ENCODE measurements around the gene WNT1.
A peak's percentile ranks its signal among the peaks of the same experiment; 100 is the strongest.

The WNT1 gene

GRCh38 chr12:49010092-49010668, 32.1 kb downstream of the WNT1 start:
- no peak for DNase-seq

DNA sequence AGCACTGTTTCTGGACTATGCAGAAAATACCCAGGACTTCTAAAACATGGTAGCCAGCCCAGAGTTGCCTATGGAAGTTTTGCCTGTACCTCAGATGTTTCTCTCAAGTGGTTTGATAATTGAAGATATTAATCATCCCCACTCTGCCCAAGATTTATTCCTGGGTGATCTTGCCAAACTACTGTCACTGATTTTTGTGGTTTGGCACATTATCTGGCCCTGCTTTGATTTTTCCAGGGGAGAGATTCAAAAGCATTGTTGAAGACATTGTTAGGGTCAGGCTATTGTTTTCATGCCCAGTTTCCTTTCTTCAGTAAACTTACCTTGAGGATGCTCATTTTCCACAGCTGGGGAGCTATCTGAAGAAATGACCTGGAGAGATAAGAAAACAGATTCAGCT, 34.6 kb downstream of the WNT1 start:
- DNase-seq = no peak

GRCh38 chr12:49013428-49013827, 35.3 kb downstream of the WNT1 start:
- no peak for DNase-seq

DNA sequence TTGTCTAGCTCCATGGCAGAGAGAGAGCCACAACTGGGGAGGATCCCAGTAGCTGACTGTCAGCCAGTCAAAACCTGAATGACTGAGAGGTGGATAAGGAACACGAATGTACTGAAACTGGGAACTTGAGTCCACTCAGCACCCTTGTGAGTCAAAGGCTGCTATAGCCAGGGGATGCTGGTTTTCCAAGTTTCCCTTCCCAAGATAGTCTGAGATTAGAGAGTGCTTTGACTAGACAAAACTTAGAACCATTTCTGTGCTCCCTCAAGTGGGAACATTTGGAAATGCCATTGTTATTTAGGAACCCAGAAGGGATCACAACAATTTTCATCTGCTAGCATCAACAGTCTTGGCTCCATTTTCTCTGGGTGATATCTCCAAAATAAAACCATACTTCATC, 36.4 kb downstream of the WNT1 start:
- DNase-seq = peak; percentile 26

- no peak for DNase-seq
Measured at GRCh38 chr12:49015196-49015595, 37.1 kb downstream of the WNT1 start.

GRCh38 chr12:49017891-49018260, 39.8 kb downstream of the WNT1 start:
- peak; percentile 49 for DNase-seq

DNA sequence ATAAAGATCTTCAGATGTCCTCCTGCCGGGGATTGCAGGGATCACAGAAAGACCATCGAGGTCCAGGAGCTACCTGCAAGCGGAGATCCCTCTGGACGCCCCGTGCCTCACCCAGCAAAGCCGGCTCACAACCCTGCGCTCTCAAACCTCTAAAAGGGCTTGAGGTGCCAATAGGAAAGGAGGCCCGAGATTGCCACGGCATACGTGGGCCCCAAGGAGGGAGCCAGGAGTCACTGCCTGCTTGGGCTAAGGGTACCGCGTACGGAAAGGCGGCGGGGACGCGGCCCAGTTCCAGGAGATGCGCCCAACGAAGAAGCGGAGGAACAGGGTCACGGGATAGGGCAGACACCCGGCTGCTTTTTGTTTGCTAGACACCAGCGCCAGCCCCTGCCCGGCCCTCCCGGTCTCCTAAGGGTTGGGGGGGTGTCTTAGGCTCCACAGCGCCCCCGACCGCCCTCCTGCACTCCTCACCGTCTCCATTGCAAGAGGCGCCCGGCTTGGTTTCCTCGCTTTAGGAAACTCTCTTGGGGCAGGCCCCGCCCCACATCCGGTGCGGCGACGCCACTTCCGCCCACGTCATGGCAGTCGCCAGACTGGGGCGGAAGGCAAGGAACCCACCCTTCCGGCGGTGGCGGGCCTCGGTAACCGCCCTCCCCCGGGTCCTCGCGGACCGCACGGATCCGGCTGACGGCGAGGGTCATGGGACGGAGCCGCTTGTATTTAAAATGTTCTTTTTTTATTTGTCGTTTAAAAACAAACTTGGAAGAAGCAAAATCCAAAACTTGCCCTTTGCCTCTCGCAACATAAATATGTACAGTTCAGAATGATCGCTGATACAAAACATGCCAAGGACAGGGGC, 40.4 kb downstream of the WNT1 start, which contains the start of gene PRKAG1:
Gene PRKAG1 (minus strand): TSS at position 516 of the 859 bp plus-strand sequence. CDS start 36 bp downstream, at position 480.
- peak; percentile 97 for DNase-seq

DNA sequence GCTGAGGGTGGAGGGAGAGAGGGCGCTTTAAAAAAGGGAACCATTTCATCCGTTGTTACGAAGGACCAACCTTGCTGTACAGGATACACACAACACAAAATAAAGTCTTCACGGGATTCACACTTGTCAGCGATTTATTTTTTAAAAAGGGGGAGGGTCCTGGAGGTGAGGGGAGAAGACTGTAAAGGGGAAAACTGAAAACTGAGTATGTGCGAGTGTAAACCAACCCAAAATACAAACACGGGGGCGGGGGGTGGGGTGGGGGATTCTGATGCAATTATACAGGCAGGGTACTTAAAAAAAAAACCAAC, 41.0 kb downstream of the WNT1 start:
- DNase-seq = no peak

GRCh38 chr12:49019443-49020324, 41.6 kb downstream of the WNT1 start:
- DNase-seq = peak; percentile 61

DNA sequence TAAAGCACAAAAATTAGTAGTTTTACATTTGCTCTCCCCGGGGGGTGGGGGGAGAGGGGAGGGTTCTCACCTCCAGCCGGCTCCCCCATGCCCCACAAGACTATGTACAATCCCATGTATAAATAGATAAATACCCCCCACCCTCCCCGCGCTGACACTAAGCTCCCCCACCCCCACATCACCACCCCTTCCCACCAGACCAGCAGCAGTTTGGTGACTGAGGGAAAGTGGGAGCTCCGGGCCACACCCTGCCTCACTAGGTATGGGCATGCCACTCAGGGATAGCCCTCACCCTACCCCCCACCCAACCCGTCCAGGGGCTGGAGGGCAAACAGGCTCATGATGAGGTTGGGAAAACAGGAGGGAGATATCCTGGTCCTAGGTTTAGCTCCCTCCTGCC, 42.3 kb downstream of the WNT1 start:
- no peak for DNase-seq

DNA sequence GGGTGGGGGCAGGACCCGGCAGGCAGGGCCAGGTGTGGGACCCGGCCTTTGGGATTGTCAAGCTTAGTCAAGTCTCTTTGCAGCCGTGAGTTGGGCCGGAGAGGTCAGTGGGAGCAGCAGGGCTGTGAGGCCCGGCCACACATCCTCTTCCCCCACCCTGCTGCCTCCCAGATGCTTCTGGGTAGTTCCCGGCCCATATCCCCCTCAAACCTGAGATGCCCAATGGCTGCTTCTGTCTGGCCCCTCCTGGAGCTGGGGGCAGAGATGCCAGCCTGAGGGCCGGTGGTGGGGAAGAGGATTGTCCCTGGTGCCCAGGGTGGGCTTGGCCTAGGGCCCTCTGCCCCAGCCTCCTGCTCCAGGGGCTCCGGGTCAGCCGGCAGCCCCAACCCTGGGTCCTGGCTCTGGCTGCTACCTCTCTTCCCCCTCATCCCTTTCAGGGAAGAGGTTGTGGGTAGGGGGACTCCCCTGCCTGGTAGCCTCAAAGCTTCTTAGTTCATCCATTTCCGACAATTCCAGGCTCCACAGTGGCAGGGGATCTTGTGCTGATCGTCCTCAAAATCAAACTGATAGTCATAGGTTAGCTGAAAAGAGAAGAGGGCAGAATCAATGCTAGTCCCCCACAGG, 43.3 kb downstream of the WNT1 start:
- DNase-seq = no peak

GRCh38 chr12:49022558-49023178, 44.5 kb downstream of the WNT1 start:
- no peak for DNase-seq

DNA sequence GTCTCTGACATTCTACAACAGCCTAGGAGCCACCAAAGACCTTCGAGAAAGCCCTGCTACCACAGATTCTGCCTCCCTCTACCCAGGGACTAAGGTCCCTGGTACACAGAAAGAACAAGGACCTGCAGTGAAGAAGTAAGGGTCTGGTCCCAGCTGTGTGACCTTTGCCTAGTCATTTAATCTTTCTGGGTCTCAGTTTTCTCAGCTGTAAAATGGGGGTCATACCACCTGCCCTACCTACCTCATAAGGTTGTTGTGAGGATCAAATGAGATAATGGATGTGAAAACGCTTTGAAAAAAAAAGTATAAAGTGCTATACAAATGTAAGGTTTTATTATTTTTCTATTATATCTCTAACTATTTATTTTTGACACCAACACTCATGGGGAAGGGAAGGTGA, 45.7 kb downstream of the WNT1 start:
- DNase-seq = no peak

GRCh38 chr12:49024543-49024942, 46.4 kb downstream of the WNT1 start:
- no peak for DNase-seq

GRCh38 chr12:49025463-49025862, 47.3 kb downstream of the WNT1 start:
- DNase-seq = no peak

DNA sequence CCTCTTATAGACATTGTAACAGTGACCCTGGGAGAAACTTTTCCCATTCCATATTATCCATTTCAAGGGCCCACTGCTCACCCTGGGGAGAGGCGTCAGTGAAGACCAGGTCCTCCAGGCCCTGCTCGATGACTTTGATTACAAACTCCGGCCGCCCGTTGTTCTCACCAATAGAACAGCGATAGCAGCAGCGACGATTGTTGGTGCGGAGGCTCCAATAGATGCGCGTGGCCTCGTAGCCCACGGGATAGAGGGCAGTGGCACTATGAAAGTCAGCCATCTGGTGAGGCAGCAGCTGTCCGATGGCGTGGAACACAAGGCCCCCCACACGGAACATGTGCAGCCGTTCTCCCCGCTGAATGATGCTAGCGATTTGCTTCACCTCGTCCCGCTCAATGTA, 48.0 kb downstream of the WNT1 start:
- no peak for DNase-seq

DNA sequence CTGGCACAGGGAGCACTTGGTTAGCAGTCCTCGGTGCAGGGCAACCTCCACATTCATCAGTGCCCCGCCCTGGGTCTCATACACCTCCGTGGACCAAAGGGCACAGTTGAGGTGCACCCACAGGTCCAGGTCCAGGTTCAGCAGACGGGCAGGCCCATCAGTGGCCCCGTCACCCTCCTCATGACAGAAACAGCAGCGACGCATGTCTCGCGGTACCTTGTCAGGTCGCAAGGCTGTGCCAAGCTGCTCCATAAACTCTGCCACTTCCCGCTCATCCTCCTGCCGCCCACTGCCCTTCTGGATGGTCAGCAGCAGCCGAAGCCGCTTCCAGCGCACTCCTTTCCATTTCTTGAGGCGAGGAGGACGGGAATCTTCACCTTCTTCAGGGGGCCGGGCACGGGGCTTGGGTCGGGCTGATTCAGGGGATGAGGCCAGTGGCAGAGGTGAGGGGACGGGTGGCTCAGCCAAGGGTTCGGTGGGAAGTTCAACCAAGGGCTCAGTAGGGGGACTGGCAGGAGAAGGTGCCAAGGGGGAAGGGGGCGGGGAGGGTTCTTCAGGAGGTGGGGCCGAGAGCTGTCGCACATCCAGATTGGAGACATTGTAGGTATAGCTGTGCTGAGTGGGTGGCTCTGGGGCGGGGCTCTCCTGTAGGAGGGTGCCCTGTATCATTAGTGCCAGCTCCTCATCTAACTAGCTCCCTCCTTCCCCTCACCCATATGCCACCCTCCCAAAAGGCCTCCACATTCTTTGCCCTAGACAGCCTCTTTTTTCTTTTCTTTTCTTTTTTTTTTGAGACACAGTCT, 48.8 kb downstream of the WNT1 start:
- DNase-seq = no peak

DNA sequence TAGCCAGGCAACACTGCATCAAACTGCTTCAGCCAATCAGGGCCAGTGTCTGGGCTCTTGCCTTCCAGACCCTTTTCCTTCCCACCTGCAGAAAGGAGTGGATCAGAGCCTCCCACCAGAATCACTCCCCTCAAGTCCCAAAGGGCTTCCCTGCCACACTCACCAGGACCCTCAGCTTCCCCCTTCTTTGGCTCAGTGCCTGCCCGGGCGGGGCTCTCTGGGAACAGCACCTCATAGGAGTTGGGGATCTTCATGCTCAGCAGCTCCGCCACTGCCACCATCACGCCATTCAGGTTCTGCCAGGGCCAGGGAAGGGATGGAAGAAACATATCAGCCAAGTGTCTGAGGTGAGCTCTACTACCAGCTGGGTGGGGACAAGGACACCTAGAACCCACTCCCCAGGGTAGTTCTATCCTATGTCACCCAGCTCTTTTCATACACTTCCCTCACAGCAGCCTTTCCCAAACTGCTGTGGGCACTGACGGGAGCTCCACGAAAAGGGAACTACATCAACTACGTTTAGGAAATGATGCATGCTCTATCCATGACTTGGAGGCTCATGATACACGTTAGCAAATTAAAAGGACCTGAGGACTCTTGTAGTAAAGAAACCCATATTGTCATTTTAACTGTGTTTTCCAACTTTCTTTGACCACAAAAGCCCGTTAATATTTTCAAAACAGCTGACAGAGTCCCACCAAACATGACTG, 49.9 kb downstream of the WNT1 start:
- DNase-seq = no peak

DNA sequence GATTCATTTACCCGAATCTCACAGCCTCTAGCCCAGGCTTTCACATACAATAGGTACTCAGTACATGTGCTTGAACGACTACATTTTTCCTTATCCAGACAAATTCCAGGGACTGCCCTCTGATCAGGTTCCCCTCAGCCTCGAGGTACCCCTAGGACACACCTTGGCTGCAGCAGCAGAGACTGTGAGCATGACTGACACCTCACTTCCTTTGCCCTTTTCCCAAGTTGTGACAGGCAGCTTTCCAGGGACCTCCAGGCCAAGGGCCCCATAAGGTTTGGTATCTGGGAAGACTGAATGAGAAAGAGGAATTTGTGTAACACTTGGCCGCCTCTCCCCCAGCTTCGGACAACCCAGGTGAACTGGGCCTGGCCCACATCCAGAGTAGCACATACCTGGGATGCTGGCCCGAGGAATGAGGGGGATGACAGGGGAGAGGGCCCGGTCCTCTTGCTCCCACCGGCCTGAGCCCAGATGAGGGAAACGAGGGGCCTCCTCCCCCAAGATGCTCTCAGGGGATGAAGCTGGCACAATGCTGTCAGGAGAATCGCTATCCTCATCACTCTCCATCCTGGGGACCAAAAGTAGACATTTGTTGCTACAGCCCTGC, 50.6 kb downstream of the WNT1 start:
- DNase-seq = no peak

DNA sequence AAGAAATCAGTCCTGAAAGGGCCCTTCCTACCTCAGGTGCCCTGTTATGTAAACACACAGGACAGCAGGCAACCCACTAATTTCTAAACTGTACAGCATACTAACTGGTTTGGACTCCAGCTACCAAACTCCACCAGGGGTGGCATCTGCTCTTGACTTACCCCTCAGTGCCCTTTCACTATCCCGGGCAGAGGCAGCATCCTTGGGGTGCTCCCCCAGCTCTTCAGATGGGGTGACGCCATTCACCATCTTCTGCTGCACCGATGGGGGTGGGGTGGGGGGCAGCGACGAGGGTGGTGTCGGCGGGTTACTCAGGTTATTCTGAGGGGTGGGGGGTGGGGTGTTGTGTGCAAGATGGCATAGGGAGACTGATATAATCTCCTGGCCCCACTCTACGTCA, 52.0 kb downstream of the WNT1 start:
- no peak for DNase-seq
